Tibial nerve (tissue), 4 donors: ENCODE measurements around the gene MATK. TPM values are rescaled to one million over a fixed set of nuclear protein-coding genes. Genes with fewer than 3 reads are reported as not detected.

ENCODE experiments used
- DNase-seq, 2 donors: peaks; one replicate each; pipeline ENCODE4 v3.0.0-alpha.2; 2019; ENCODE audit warnings: low spot score in 2 of 2
- H3K27ac ChIP-seq, 4 donors: fragments of 200-600 bp; sonication (generic) in 3 of 4; one replicate each; pipeline ENCODE4 v1.5.1; 2017 to 2019; ENCODE audit warnings: mild to moderate bottlenecking in 1 of 4
- H3K27me3 ChIP-seq, 2 donors: fragments of 200-600 bp; sonication (generic) in 1 of 2; one replicate each; pipeline versions ENCODE4 v1.5.1 to v1.6.0; 2017 to 2019
- H3K36me3 ChIP-seq, 3 donors: fragments of 200-600 bp; sonication (generic); one replicate each; pipeline ENCODE4 v1.5.1; 2018 to 2019
- H3K4me1 ChIP-seq, 4 donors: fragments of 200-600 bp; sonication (generic) in 3 of 4; one replicate each; pipeline ENCODE4 v1.5.1; 2017 to 2019
- H3K4me3 ChIP-seq, 4 donors: fragments of 200-600 bp; sonication (generic) in 3 of 4; one replicate each; pipeline ENCODE4 v1.5.1; 2017 to 2019; ENCODE audit warnings: mild to moderate bottlenecking in 1 of 4, moderate library complexity in 1 of 4
- H3K9me3 ChIP-seq, 4 donors: fragments of 200-600 bp; sonication (generic) in 3 of 4; one replicate each; pipeline ENCODE4 v1.5.1; 2017 to 2019
- CTCF ChIP-seq, 5 experiments: fragments of 200-600 bp in 3 of 5; fragments of 450-650 bp in 2 of 5; sonication (generic) in 3 of 5; IDR thresholded peaks; one replicate each; pipeline ENCODE4 v1.5.1; 2016 to 2019; ENCODE audit warnings: antibody characterized with exemption in 5 of 5, mild to moderate bottlenecking in 3 of 5, moderate library complexity in 2 of 5
- EP300 ChIP-seq, 2 donors: sonication (generic); formaldehyde crosslinking; IDR thresholded peaks; one replicate each; pipeline ENCODE4 v1.6.1; 2017; ENCODE audit warnings: antibody characterized with exemption in 2 of 2, mild to moderate bottlenecking in 1 of 2
- POLR2A ChIP-seq, 2 donors: fragments of 450-650 bp; IDR thresholded peaks; one replicate each; pipeline ENCODE4 v1.6.1; 2017; ENCODE audit warnings: antibody characterized with exemption in 2 of 2, mild to moderate bottlenecking in 2 of 2, moderate library complexity in 2 of 2
- WGBS, 2 donors: methylation state at CpG; one replicate each; pipeline ENCODE4 v1.1.5; 2018; 5-methylcytosine and 5-hydroxymethylcytosine counted together
- total RNA-seq, 4 donors: library from RNA; depleted of rRNA; stranded (reverse); fragments of >200 nt; gene quantifications; one replicate each; pipeline ENCODE4 v1.1.0, GENCODE V29; 2016

Gene MATK
- total RNA-seq, 4 donors from 2014 or later: 0.78 to 2.9 (median 2.1) TPM

DNA sequence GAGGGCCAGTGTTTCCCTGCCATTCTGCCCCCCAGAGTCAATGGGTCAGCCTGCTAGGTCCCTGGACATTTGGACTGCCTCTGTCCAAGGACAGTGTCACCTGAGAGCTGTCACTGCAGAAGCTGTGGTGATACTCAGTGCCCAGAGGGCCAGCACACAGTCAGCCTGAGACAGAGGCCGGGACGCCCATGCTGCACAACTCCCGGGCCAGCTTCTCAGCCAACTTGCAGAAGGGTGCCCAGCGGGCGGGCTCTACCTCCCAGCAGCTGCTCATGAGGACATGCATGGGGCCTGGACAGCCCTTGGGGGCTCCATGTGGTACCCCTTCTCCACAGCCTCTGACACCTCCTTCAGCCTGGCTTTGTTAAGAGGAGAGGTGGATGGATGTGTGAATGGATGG lies 10.3 kb downstream of the MATK start:
- 85% methylated on average over 5 of the region's 5 CpGs; no CpG with 5 or more reads in 1 of the 2 donors for WGBS, 2 donors
- no peaks in the 10 kb centered on the region for H3K4me1 ChIP-seq
- H3K9me3 ChIP-seq: peaks cover 0 to 13% (median under 1%) of the 10 kb centered on the region in 4 donors
- H3K27ac ChIP-seq: no peak overlapping the region
- H3K36me3 ChIP-seq: no peaks in the 10 kb centered on the region
- no peak for DNase-seq
- no peak overlapping the region for H3K4me3 ChIP-seq
- no peaks in the 10 kb centered on the region for H3K27me3 ChIP-seq
- no peak for TF ChIP-seq CTCF (IDR thresholded peaks at IDR 0.05)
- no peak for TF ChIP-seq POLR2A (IDR thresholded peaks at IDR 0.05)
- no peak for TF ChIP-seq EP300 (IDR thresholded peaks at IDR 0.05)

GRCh38 chr19:3775374-3775711 lies 10.8 kb downstream of the MATK start:
- TF ChIP-seq EP300 (IDR thresholded peaks at IDR 0.05) (no peak), CTCF (IDR thresholded peaks at IDR 0.05) (no peak), POLR2A (IDR thresholded peaks at IDR 0.05) (no peak)
- Histone ChIP-seq H3K27ac (no peak overlapping the region), H3K27me3 (no peaks in the 10 kb centered on the region), H3K4me3 (no peak overlapping the region), H3K4me1 (no peaks in the 10 kb centered on the region), H3K36me3 (peaks cover 0 to 2% (median 0%) of the 10 kb centered on the region in 3 donors), H3K9me3 (peaks cover 0 to 8% (median 0%) of the 10 kb centered on the region in 4 donors)
- WGBS, 2 donors: 67 to 88% methylated on average over 1 of the region's 2 CpGs
- no peak for DNase-seq

DNA sequence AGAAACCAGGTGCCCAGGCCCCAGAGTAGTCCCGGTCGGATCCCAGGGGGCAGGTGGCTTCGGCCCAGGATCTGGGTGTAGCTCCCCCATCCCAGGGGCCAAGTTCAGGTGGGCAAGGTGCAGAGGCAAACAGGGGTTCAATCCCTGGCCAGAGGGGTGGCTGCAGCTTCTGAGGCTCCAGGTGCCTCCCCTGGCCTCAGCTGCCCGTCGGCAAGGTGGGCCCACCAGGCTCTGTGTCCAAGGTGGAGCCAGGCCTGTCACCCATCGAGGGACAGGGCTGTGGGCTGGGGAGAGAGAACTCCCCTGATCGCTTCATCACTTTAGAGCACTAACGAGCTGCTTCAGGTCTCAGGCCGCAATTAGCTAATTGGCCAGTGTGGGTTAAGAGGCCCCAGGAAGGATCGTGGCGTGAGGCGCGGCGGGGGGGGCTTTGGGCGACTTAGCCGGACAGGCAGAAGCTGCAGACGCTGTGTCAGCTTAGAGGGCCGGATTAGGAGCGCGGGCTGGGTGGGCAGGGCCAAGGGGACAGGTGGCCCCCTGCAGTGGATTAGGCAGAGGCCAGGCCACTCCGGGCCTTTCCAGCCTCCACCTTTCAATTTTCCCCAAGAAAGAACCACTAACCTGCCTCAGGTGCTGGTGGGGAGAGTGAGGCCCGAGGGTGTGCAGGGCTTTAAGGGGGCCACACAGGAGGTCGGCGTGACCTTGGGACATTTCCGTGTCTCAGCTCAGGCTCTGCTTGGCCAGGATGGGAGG lies 11.4 kb downstream of the MATK start:
- H3K27ac ChIP-seq: no peak overlapping the region
- H3K36me3 ChIP-seq: peaks cover 0 to 7% (median 0%) of the 10 kb centered on the region in 3 donors
- WGBS, 2 donors: 44 to 47% methylated on average over 17 to 25 of the region's 25 CpGs
- no peaks in the 10 kb centered on the region for H3K27me3 ChIP-seq
- no peak overlapping the region for H3K4me3 ChIP-seq
- TF ChIP-seq EP300 (IDR thresholded peaks at IDR 0.05) (no peak), CTCF (IDR thresholded peaks at IDR 0.05) (no peak)
- H3K9me3 ChIP-seq: peaks cover 0 to 4% (median 0%) of the 10 kb centered on the region in 4 donors
- H3K4me1 ChIP-seq: no peaks in the 10 kb centered on the region
- DNase-seq: no peak

- no peaks in the 10 kb centered on the region for H3K9me3 ChIP-seq
- DNase-seq: no peak
- H3K27ac ChIP-seq: no peak overlapping the region
- H3K4me1 ChIP-seq: no peaks in the 10 kb centered on the region
- peaks cover 0 to 15% (median 0%) of the 10 kb centered on the region in 3 donors for H3K36me3 ChIP-seq
- 76 to 79% methylated on average over 12 of the region's 12 CpGs for WGBS, 2 donors
- no peaks in the 10 kb centered on the region for H3K27me3 ChIP-seq
- no peak overlapping the region for H3K4me3 ChIP-seq
- TF ChIP-seq CTCF (IDR thresholded peaks at IDR 0.05): no peak
- TF ChIP-seq EP300 (IDR thresholded peaks at IDR 0.05): no peak
- TF ChIP-seq POLR2A (IDR thresholded peaks at IDR 0.05): no peak
Observed at GRCh38 chr19:3773814-3774515, 12.2 kb downstream of the MATK start.

- Histone ChIP-seq H3K9me3 (no peaks in the 10 kb centered on the region), H3K4me1 (no peaks in the 10 kb centered on the region), H3K36me3 (peaks cover 0 to 35% (median 3%) of the 10 kb centered on the region in 3 donors), H3K27me3 (no peaks in the 10 kb centered on the region), H3K27ac (no peak within 1 kb of the TSS), H3K4me3 (no peak within 1 kb of the TSS)
- DNase-seq: no peak
- 40 to 43% methylated on average over 22 to 23 of the region's 23 CpGs for WGBS, 2 donors
- TF ChIP-seq EP300 (IDR thresholded peaks at IDR 0.05): no peak
- TF ChIP-seq POLR2A (IDR thresholded peaks at IDR 0.05): no peak
- TF ChIP-seq CTCF (IDR thresholded peaks at IDR 0.05): no peak
Observed at GRCh38 chr19:3771906-3772455, 14.2 kb downstream of the MATK start, which contains the start of gene RAX2. TSS of gene RAX2 (minus strand) at chr19:3772228. CDS start at chr19:3771742, 486 bp downstream.
